Measurements from ENCODE around the gene KRTAP9-7.
A peak's percentile ranks its signal among the peaks of the same experiment; 100 is the strongest.
"Not testable (repeated sequence)": the region's sequence is repeated elsewhere in the genome, so short reads cannot be mapped to it uniquely, and the experiment has no call there.

Gene KRTAP9-7

GRCh38 chr17:41275648-41276190 is at the start of gene KRTAP9-7:
Gene KRTAP9-7, plus strand, starts transcription at chr17:41275698. Its CDS starts 0 bp downstream, at chr17:41275698.
- not testable (repeated sequence) for DNase-seq (ENCODE audit: low read depth)

DNA sequence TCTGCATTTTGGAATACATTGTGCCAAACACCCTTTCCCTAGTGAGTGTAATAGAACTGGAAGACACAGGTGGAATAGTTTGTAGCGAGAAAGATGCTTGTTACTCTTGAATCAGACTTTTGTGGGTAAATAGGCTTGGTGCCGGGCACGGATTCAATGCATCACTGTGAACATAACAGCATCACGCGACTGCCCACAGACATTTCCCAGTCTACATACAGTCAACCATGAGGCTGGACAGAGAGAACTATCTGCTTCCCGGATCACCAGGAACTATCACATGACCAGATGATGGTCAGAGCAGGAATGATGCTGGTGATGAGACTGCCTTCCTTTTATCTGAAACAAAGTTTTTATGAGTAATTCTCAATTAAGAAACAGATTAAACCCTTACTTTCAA is 49.4 kb upstream of the KRTAP9-7 start:
- DNase-seq (ENCODE audit: low read depth): no peak

- DNase-seq (ENCODE audit: low read depth): not testable (repeated sequence)
Measured at GRCh38 chr17:41226598-41227095, 48.9 kb upstream of the KRTAP9-7 start, which contains the start of gene KRTAP9-2. Gene KRTAP9-2, plus strand, starts transcription at chr17:41226648. Its CDS starts 7 bp downstream, at chr17:41226655.

GRCh38 chr17:41230094-41230493 is 45.4 kb upstream of the KRTAP9-7 start:
- DNase-seq (ENCODE audit: low read depth): no peak

DNA sequence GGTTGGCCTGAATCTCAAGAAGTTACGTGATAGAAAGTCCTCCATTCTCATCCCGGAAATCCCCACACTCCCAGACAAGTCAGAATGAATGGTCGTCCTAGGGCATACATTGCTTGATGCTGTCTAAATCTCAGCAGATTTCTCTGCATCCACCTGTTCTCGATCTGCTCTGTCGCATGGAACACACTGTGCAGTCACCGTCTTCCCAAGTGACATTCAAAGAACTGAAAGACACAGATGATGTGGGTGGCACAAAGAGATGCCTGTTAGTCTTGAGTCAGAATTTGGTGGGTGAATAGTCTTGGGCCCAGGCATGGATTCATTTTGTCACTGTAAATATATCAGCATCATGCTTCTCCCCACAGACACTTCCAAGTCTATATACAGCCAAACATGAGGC is 43.8 kb upstream of the KRTAP9-7 start:
- DNase-seq (ENCODE audit: low read depth): no peak

GRCh38 chr17:41232399-41233105 is 42.9 kb upstream of the KRTAP9-7 start, which contains the start of gene KRTAP9-3:
Gene KRTAP9-3, plus strand, starts transcription at chr17:41232449. Its CDS starts 53 bp downstream, at chr17:41232502.
- DNase-seq (ENCODE audit: low read depth): not testable (repeated sequence)

GRCh38 chr17:41237116-41237515 is 38.4 kb upstream of the KRTAP9-7 start:
- DNase-seq (ENCODE audit: low read depth): not testable (repeated sequence)

DNA sequence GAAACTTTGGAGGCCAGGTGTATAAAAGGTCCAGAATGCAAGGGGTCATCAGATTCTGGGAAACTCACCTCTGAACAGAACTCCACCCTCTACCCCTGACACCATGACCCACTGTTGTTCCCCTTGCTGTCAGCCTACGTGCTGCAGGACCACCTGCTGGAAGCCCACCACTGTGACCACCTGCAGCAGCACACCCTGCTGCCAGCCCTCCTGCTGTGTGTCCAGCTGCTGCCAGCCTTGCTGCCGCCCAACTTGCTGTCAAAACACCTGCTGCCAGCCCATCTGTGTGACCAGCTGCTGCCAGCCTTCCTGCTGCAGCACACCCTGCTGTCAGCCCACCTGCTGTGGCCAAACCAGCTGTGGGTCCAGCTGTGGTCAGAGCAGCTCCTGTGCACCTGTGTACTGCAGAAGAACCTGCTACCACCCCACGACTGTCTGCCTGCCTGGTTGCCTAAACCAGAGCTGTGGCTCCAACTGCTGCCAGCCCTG is 37.5 kb upstream of the KRTAP9-7 start, which contains the start of gene KRTAP9-8:
Gene KRTAP9-8 (plus strand): TSS at position 51 of the 489 bp plus-strand sequence. CDS start 53 bp downstream, at position 104.
- not testable (repeated sequence) for DNase-seq (ENCODE audit: low read depth)

GRCh38 chr17:41246995-41247787 is 28.3 kb upstream of the KRTAP9-7 start:
- DNase-seq (ENCODE audit: low read depth): not testable (repeated sequence)

GRCh38 chr17:41249637-41250240 is 25.8 kb upstream of the KRTAP9-7 start, which contains the start of gene KRTAP9-4:
Gene KRTAP9-4, plus strand, starts transcription at chr17:41249687. Its CDS starts 34 bp downstream, at chr17:41249721.
- not testable (repeated sequence) for DNase-seq (ENCODE audit: low read depth)

GRCh38 chr17:41251261-41251660 is 24.2 kb upstream of the KRTAP9-7 start:
- DNase-seq (ENCODE audit: low read depth): no peak

DNA sequence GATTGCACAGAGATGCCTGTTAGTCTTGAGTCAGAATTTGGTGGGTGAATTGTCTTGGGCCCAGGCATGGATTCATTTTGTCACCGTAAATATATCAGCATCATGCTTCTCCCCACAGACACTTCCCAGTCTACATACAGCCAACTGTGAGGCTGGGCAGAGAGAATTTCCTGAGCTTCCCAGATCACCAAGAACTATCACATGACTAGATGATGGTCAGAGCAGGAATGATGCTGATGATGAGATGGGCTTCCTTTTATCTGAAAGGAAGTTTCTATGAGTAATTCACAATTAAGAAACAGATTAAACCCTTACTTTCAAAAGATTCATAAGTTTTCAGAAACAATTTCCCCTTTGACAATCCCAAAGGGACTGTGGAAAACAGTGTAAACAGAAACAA is 20.6 kb upstream of the KRTAP9-7 start:
- DNase-seq (ENCODE audit: low read depth): no peak

DNA sequence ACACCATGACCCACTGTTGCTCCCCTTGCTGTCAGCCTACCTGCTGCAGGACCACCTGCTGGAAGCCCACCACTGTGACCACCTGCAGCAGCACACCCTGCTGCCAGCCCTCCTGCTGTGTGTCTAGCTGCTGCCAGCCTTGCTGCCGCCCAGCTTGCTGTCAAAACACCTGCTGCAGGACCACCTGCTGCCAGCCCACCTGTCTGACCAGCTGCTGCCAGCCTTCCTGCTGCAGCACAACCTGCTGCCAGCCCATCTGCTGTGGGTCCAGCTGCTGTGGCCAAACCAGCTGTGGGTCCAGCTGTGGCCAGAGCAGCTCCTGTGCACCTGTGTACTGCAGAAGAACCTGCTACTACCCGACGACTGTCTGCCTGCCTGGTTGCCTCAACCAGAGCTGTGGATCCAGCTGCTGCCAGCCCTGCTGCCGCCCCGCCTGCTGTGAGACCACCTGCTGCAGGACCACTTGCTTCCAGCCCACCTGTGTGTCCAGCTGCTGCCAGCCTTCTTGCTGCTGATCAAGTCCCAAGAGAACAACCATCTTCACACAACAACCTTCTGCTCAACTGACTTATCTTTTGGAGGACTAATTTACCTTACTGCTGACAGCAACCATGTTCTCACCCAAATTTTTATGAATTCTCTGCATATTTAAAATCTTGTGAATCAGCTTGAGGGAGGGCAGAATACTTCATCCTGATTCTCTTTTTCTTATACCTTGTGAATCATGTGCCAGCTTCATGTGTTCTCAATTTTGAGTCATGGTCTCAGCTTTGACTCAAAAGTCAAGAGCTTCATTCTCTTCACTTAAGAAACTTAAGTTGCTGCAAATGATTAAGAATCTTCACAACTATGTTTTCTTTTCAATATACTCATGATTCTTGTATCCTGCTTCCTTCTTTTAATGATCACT is 19.9 kb upstream of the KRTAP9-7 start, which contains the start of gene KRTAP9-9:
Gene KRTAP9-9 (plus strand): TSS at position 4 of the 910 bp plus-strand sequence.
- DNase-seq (ENCODE audit: low read depth): not testable (repeated sequence)

DNA sequence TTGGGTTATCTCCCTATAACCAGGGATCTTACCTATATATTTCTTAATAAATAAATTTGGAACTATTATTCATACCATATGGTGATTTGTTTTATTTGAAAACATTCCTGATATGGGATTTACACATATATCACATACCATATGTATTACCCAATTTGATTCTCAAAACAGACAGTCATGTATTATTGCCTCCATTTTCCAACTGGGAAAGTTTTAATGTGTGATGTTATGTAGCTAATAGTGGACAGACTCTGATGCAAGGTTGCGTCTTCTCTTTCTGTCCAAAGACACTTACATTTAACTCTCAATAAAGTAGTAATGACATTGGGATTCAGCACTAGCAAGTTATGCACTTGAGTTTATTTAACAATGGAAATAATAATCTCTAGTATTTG is 19.2 kb upstream of the KRTAP9-7 start:
- DNase-seq (ENCODE audit: low read depth): no peak

DNA sequence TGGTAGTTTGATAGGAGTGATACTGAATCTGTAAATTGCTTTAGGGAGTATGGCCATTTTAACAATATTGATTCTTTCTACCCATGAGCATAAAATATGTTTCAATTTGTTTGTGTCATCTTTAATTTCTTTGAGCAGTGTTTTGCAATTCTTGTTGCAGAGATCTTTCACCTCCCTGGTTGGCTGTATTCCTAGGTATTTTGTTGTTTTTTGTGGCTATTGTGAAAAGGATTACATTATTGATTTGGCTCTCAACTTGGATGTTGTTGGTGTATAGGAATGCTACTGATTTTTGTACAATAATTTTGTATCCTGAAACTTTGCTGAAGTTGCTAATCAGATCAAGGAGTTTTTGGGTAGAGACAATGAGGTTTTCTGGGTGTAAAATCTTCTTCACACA is 17.1 kb upstream of the KRTAP9-7 start:
- DNase-seq (ENCODE audit: low read depth): peak; percentile 15

GRCh38 chr17:41263212-41263611 is 12.3 kb upstream of the KRTAP9-7 start:
- DNase-seq (ENCODE audit: low read depth): no peak

- no peak for DNase-seq (ENCODE audit: low read depth)
Measured at GRCh38 chr17:41264599-41264998, 10.9 kb upstream of the KRTAP9-7 start.

GRCh38 chr17:41265078-41265477 is 10.4 kb upstream of the KRTAP9-7 start, which contains the start of gene KRTAP9-6:
Gene KRTAP9-6, plus strand, starts transcription at chr17:41265378. Its CDS starts 0 bp downstream, at chr17:41265378.
- no peak for DNase-seq (ENCODE audit: low read depth)

DNA sequence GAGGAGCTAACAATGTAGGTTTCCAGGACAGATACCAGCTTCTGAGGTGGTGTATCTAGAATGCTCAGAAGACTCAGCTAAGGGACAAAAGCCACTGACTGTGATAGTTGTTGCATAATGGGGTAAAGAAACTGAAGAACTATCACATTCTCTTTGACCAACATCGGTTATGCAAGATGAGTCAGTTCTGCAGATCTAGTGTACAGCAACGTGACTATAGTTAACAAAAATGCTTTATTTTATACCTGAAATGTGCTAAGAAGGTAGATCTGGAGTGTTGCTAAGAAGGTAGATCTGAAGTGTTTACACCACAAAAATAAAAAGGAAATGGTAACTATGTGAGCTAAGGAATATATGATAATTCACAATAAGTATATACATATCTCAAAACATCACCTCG is 7.8 kb upstream of the KRTAP9-7 start:
- no peak for DNase-seq (ENCODE audit: low read depth)

- not testable (repeated sequence) for DNase-seq (ENCODE audit: low read depth)
Measured at GRCh38 chr17:41271323-41271722, 4.2 kb upstream of the KRTAP9-7 start.
